HG02870 (cell line): ENCODE measurements around the gene FGF10.

Experiments
- ATAC-seq: cut with Tn5 transposase; IDR thresholded peaks from one replicate; pipeline ENCODE4 v1.9.1; 2021; ENCODE audit warnings: mild to moderate bottlenecking, moderate library complexity; ENCODE audit not compliant: unreplicated experiment

Gene FGF10

GRCh38 chr5:44389090-44389822, at the start of gene FGF10:
FGF10 (minus strand) TSS chr5:44389420; CDS start chr5:44388682, 738 bp downstream.
- no peak for ATAC-seq

DNA sequence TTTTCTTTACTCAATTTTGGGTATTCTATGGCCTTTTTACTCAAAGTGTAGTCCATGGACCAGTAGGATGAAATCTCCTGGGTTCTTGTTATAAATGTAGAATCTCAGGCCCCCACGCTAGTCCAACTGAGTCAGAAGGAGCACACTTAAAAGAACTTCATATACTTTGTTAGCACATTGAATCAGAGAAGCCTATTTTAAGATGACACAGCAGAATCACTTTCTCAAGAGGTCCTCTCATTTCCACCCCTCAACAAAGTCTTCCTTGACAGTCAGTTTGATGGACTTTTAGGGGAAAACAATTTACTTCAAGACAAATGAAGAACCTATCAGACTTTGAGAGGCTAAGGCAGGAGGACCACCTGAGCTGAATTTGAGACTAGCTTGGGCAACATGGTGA, 37.7 kb upstream of the FGF10 start:
- ATAC-seq: no peak

GRCh38 chr5:44412286-44412685, 23.1 kb upstream of the FGF10 start:
- ATAC-seq: no peak

GRCh38 chr5:44402084-44402483, 12.9 kb upstream of the FGF10 start:
- no peak for ATAC-seq

- no peak for ATAC-seq
These were observed 12.4 kb upstream of the FGF10 start for GRCh38 chr5:44401611-44402010.

- ATAC-seq: no peak
These were observed 9.2 kb upstream of the FGF10 start for GRCh38 chr5:44398382-44398781.

DNA sequence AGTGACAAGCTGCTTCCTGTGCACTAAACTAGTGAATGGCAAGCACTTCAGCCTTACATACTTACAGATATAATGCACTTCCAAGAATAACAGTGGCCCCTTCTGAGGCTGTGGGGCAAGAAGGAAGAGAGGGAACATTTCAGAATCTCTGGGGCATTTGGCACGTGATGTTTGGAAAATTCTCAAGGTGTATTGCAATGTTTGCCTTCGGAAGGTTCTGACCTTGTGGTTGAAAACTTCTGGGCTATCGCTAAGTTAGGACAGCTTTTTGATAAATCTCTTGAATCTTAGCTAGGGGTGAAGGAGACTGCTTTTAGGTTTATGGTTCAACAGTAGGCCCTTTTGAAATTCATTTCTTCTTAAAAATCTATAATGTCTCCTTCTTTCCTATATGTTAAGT, 7.1 kb upstream of the FGF10 start:
- no peak for ATAC-seq

GRCh38 chr5:44390351-44390750, 1.1 kb upstream of the FGF10 start:
- ATAC-seq: no peak

GRCh38 chr5:44389823-44390143, 563 bp upstream of the FGF10 start:
- ATAC-seq: no peak

GRCh38 chr5:44388321-44389089, 715 bp downstream of the FGF10 start:
- ATAC-seq: no peak

- ATAC-seq: no peak
These were observed 1.3 kb downstream of the FGF10 start for GRCh38 chr5:44387921-44388320.

DNA sequence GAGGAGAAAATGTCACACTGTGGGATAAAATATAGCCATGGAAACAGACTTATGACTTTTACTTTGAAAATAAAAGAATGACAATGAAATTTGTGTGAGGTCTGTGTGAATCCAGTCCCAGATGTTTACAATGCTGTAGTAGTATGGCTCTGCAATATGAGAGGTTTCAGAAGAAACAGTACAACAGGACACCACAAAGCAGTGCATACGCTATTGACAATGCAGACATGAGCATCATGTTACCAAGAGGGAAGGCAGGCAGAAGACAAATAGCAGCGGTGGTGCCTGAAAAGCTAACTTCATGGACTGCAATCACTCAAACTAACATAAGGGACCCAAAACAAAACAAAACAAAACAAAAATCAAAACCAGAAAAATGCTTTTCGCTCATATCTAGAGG, 1.8 kb downstream of the FGF10 start:
- ATAC-seq: no peak

GRCh38 chr5:44385291-44385900, 3.8 kb downstream of the FGF10 start:
- no peak for ATAC-seq

GRCh38 chr5:44384816-44385215, 4.4 kb downstream of the FGF10 start:
- ATAC-seq: no peak

DNA sequence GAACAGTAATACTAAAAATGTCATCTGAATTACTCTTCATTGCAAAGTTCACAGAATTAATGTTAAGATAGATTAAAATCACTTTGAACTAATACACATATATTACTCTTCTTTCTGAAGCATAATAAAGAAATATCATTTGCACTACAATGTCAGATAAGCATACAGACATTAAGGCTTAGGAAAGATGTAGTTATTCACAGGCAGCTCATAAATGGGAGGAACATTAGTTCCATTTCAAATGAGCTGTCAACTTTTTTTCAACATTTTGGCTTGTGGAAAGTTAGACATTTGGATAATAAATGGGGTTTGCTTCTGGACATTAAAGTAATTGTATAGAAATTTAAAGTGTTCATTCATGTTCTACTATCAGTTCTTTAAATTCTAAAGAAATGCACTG, 6.3 kb downstream of the FGF10 start:
- ATAC-seq: no peak

DNA sequence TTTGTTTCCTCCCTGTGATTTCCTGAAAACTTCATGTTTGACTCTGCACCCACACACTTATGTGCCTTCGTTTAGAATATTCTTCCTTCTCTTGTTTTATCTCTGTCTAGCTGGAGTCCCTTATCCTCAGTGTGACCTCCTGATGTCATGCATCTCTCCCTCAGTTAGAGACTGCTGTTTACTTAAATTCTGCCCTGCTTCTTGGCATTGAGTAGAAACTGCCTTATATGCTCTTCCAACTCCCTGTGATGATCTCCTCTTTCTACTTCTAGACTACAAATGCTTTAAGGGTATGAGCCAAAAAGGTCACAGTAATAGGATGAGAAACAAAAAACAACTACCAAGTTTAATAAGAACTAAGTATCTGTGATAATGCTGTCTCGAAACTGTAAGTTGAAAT, 12.2 kb downstream of the FGF10 start:
- ATAC-seq: no peak

DNA sequence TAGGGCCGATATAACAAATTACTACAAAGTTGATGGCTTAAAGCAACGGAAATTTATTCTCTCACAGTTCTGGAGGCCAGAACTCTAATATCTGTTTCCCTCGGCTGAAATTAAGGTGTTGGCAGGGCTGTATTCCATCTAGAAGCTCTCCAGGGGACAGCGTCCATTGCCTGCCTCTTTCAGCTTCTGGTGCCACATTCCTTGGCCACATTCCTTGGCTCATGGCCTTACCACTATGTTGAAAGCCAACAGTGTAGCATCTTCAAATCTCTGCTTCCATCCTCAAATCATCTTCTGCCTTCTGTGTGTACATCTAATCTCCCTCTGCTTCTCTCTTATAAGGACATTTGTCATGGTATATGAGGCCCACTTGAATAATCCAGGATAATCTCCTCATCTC, 17.2 kb downstream of the FGF10 start:
- no peak for ATAC-seq

DNA sequence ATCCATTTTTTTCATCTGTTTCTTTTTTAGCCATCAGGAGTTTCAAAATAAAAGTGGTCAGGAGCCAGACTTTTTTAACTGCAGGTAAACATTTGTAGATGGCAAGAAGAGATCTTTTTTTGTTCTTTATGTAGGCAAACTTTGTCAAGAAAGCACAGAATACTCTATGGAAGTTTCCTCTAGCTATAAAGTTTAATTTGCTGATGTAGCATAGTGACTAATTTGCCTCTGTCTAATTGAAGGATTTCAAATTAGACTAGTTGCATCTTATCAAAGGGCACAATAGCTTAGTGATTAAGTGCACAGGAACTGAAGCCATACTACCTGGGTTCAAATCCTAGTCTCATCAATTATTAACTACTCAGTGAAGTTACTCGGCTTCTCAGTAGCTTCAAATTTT, 22.0 kb downstream of the FGF10 start:
- ATAC-seq: no peak

GRCh38 chr5:44365345-44365744, 23.9 kb downstream of the FGF10 start:
- no peak for ATAC-seq

DNA sequence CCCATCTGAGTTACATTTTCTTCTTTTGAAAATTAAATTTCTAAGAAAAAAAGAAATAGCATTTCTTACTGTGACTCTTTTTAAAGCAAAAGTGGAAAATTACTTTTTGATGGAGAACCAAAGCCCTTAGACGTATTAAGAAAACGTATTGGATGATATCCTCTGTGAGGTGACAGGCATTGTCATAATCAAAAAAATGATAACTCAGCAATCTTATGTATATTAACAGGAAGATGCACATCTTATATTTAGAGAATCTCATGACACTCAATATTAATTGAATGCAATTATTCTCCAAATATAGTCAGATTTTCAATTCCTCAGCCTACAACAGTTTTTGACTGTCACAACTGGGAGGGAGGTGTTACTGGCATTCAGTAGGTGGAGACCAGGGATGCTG, 25.1 kb downstream of the FGF10 start:
- ATAC-seq: no peak

DNA sequence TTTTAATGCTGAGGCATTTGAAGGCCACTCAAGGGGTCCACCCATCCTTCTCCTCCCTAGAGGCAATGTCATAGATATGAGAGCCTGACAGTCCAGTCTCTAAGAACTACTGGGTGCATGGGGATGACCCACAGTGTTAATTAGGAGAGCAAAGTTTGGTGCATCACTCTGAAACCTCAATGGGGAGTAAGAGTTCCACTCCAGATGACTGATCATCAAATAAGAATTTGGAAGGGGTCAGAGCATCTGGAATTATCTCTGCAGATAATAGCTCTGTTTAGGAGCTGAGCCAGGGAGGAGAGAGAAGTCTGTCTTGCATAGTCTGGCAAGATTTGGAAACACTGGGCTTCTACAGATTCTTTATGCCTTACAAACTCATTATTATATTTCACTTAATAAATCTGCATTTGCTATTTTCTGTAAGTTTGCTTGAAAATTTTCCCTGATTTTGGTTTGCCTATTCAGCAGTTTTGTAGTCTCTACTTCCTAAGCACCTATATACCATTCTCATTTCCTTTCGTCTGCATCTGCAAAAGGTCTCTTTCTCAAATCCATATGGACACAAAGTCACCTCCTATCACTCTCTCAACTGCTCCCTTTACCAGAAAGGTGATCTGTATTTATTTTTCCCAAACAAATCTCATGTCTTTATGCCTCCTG, 27.7 kb downstream of the FGF10 start:
- no peak for ATAC-seq

GRCh38 chr5:44360919-44361318, 28.3 kb downstream of the FGF10 start:
- no peak for ATAC-seq
